Panc1 (cell line): ENCODE measurements around the gene DCN. TPM values are rescaled to one million over a fixed set of nuclear protein-coding genes. Genes with fewer than 3 reads are reported as not detected.

Experiments
- ATAC-seq: fragments of 200-7000 bp; cut with Tn5 transposase; 2 replicates; pipeline ENCODE4 v1.9.1; 2020; ENCODE audit warnings: mild to moderate bottlenecking, moderate library complexity
- BruUV-seq: library from RNA; stranded (reverse); fragments of 400-500 nt; replicated peaks from 2 replicates; lab custom pipeline; 2021; lab: Mats Ljungman, UMichigan
- CTCF ChIA-PET: fragments of 300-600 bp; sonication (Branson Sonifier 250); formaldehyde crosslinking; loops from one replicate; lab custom pipeline; 2022; ENCODE audit warnings: antibody characterized with exemption; lab: Charles Lee
- POLR2A ChIA-PET: fragments of 300-600 bp; sonication (Branson Sonifier 250); formaldehyde crosslinking; loops from one replicate; lab custom pipeline; 2022; ENCODE audit warnings: antibody characterized with exemption; lab: Charles Lee
- DNase-seq: peaks from one replicate; pipeline ENCODE4 v3.0.0-alpha.2; 2010; ENCODE audit warnings: low read depth, low spot score
- H3K27ac ChIP-seq: 2 replicates; pipeline ENCODE4 v1.5.1; 2011; ENCODE audit warnings: mild to moderate bottlenecking, low read length, inconsistent platforms
- H3K27me3 ChIP-seq: fragments of 200-500 bp; sonication (Bioruptor generic); 2 replicates; pipeline ENCODE4 v1.6.0; 2014; ENCODE audit warnings: low read length, inconsistent platforms; ENCODE audit not compliant: control insufficient read depth, insufficient read depth
- H3K36me3 ChIP-seq: fragments of 200-500 bp; sonication (Bioruptor generic); 2 replicates; pipeline ENCODE4 v1.5.1; 2014; ENCODE audit warnings: inconsistent platforms, mild to moderate bottlenecking, low read length, moderate library complexity; ENCODE audit not compliant: control insufficient read depth, insufficient read depth
- H3K4me1 ChIP-seq: 2 replicates; pipeline ENCODE4 v1.5.1; 2011; ENCODE audit warnings: inconsistent platforms, mild to moderate bottlenecking, low read length, moderate library complexity; ENCODE audit not compliant: control insufficient read depth, insufficient read depth
- H3K4me3 ChIP-seq, 2 experiments: 2 replicates each; pipeline ENCODE4 v1.5.1; 2011 to 2012; ENCODE audit warnings: low read depth in 2 of 2, low read length in 2 of 2, mild to moderate bottlenecking in 2 of 2, inconsistent platforms in 1 of 2, moderate library complexity in 1 of 2
- H3K9me3 ChIP-seq: fragments of 200-500 bp; sonication (Bioruptor generic); 2 replicates; pipeline ENCODE4 v1.5.1; 2014; ENCODE audit warnings: low read depth, mild to moderate bottlenecking, inconsistent platforms, low read length, moderate library complexity; ENCODE audit not compliant: control insufficient read depth, insufficient read depth
- POLR2AphosphoS5 ChIP-seq: IDR thresholded peaks from 2 replicates; pipeline ENCODE4 v1.6.1; 2012; ENCODE audit warnings: mild to moderate bottlenecking, low read depth, low read length, moderate library complexity
- REST ChIP-seq, 2 experiments: IDR thresholded peaks; 2 replicates each; pipeline ENCODE4 v1.6.1; 2011 to 2012; ENCODE audit warnings: low read depth in 2 of 2, control low read depth in 1 of 2, low read length in 1 of 2, mild to moderate bottlenecking in 1 of 2, moderate library complexity in 1 of 2; ENCODE audit not compliant: insufficient read depth in 1 of 2
- SIN3A ChIP-seq: IDR thresholded peaks from 2 replicates; pipeline ENCODE4 v1.6.1; 2012; ENCODE audit warnings: low read depth, mild to moderate bottlenecking, low read length, moderate library complexity, borderline replicate concordance; ENCODE audit not compliant: insufficient read depth
- TCF7L2 ChIP-seq: IDR thresholded peaks from 2 replicates; pipeline ENCODE4 v1.6.1; 2011; ENCODE audit warnings: mild to moderate bottlenecking, low read depth, low read length, inconsistent platforms
- in situ Hi-C: cut with HindIII; loops from 2 replicates; pipeline ENCODE4 v1.10.0; 2016; ENCODE audit warnings: low sequenced_read_pairs, low pct_unique_long_range_greater_than_20kb
- intact Hi-C: fragments of 100-400 bp; cut with micrococcal nuclease; formaldehyde crosslinking; loops from one replicate; pipeline ENCODE4 v1.10.0; 2022; ENCODE audit not compliant: unreplicated experiment
- total RNA-seq: library from RNA; stranded (reverse); gene quantifications from one replicate; pipeline ENCODE4 v1.2.1, GENCODE V29; 2021; ENCODE audit not compliant: unreplicated experiment
- TF ChIP-seq, protein P1 (sequence below): fragments of 450-650 bp; IDR thresholded peaks from 2 replicates; pipeline ENCODE4 v1.5.1; 2017; ENCODE audit warnings: mild to moderate bottlenecking

DCN gene
- total RNA-seq, 1 experiment from 2014 or later, result 1.9 TPM

- DNase-seq (no peak), ATAC-seq (no peak)
- CTCF ChIA-PET, result no interaction called here
- Histone ChIP-seq H3K27ac (no peak overlapping the region), H3K4me1 (no peaks in the 10 kb centered on the region), H3K4me3 (no peak overlapping the region), H3K27me3 (no peaks in the 10 kb centered on the region), H3K36me3 (no peaks in the 10 kb centered on the region), H3K9me3 (peaks cover 4% of the 10 kb centered on the region; the same call in 1 of the 2 replicates)
- TF ChIP-seq, protein P1, sequence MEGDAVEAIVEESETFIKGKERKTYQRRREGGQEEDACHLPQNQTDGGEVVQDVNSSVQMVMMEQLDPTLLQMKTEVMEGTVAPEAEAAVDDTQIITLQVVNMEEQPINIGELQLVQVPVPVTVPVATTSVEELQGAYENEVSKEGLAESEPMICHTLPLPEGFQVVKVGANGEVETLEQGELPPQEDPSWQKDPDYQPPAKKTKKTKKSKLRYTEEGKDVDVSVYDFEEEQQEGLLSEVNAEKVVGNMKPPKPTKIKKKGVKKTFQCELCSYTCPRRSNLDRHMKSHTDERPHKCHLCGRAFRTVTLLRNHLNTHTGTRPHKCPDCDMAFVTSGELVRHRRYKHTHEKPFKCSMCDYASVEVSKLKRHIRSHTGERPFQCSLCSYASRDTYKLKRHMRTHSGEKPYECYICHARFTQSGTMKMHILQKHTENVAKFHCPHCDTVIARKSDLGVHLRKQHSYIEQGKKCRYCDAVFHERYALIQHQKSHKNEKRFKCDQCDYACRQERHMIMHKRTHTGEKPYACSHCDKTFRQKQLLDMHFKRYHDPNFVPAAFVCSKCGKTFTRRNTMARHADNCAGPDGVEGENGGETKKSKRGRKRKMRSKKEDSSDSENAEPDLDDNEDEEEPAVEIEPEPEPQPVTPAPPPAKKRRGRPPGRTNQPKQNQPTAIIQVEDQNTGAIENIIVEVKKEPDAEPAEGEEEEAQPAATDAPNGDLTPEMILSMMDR, result no peak
- TF ChIP-seq TCF7L2, result no peak
- TF ChIP-seq POLR2AphosphoS5, result no peak
- TF ChIP-seq SIN3A, result no peak
- TF ChIP-seq REST (IDR thresholded peaks at IDR 0.05; ENCODE audit: insufficient read depth in 1 of 2, low read depth in 2 of 2, low read length in 1 of 2), result no peak
- in situ Hi-C loops, result no loop called here
- intact Hi-C loops, result no loop called here
- no TSS peak for BruUV-seq
- POLR2A ChIA-PET, result no interaction called here
Measured at GRCh38 chr12:91224401-91224800, 41.8 kb upstream of the DCN start.

GRCh38 chr12:91222746-91223145, 40.1 kb upstream of the DCN start:
- in situ Hi-C loops, result no loop called here
- ChIA-PET CTCF (no interaction called here), POLR2A (no interaction called here)
- DNase-seq, result no peak
- Histone ChIP-seq H3K4me1 (no peaks in the 10 kb centered on the region), H3K36me3 (no peaks in the 10 kb centered on the region), H3K27ac (no peak overlapping the region), H3K4me3 (no peak overlapping the region), H3K9me3 (peaks cover 4% of the 10 kb centered on the region; the same call in 1 of the 2 replicates), H3K27me3 (no peaks in the 10 kb centered on the region)
- no peak for ATAC-seq
- BruUV-seq, result no TSS peak
- TF ChIP-seq, protein P1, result no peak
- TF ChIP-seq REST (IDR thresholded peaks at IDR 0.05; ENCODE audit: insufficient read depth in 1 of 2, low read depth in 2 of 2, low read length in 1 of 2) (no peak), POLR2AphosphoS5 (no peak), TCF7L2 (no peak), SIN3A (no peak)
- intact Hi-C loops, result no loop called here
